ENCODE data around the gene PHF21B.

The PHF21B gene

GRCh38 chr22:44891293-44891747 is 118.5 kb downstream of the PHF21B start:
- no peak for TF ChIP-seq CTCF (conservative IDR thresholded peaks at IDR 0.05)
- no peak for TF ChIP-seq ZFX (IDR thresholded peaks at IDR 0.05)
- no peak overlapping the region for H3K27ac ChIP-seq

- H3K27ac ChIP-seq: no peak overlapping the region
- TF ChIP-seq ZFX (IDR thresholded peaks at IDR 0.05): no peak
- no peak for TF ChIP-seq CTCF (conservative IDR thresholded peaks at IDR 0.05)
Measured at GRCh38 chr22:44890416-44891292, 119.2 kb downstream of the PHF21B start.

DNA sequence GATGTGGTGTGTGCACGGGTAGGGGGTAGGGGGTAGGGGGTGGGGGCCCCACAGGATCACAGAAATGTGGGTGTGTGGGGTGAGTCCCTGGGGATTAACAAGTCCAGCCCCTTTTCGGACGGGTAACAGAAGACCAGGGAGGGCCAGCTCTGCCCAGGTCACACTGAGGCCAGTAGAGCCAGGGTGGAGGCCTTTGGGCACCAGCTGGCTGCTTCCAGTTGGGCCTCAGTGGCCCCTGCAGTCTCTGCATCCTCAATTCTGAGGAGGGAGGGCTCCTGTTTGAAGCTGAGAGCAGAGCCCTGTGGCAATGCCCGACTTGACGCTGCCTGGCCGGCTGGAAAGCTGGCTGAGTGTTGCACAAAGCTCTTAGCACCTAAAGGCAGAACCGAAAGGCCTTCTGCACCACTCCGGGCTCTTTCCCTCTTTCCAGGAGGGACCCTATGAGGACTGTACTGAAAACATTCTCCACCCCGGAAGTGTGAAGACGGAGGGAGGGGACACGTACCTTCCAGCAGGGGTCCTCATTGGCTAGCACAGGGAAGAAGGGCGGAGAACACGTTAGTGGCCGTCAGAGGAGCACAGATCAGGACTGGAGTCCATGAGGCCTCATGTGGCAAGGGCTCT is 120.4 kb downstream of the PHF21B start:
- no peak overlapping the region for H3K27ac ChIP-seq
- TF ChIP-seq CTCF (conservative IDR thresholded peaks at IDR 0.05) (no peak), ZFX (IDR thresholded peaks at IDR 0.05) (no peak)

- TF ChIP-seq CTCF (conservative IDR thresholded peaks at IDR 0.05) (no peak), ZFX (IDR thresholded peaks at IDR 0.05) (no peak)
- no peak overlapping the region for H3K27ac ChIP-seq
Measured at GRCh38 chr22:44888491-44889254, 121.1 kb downstream of the PHF21B start.

DNA sequence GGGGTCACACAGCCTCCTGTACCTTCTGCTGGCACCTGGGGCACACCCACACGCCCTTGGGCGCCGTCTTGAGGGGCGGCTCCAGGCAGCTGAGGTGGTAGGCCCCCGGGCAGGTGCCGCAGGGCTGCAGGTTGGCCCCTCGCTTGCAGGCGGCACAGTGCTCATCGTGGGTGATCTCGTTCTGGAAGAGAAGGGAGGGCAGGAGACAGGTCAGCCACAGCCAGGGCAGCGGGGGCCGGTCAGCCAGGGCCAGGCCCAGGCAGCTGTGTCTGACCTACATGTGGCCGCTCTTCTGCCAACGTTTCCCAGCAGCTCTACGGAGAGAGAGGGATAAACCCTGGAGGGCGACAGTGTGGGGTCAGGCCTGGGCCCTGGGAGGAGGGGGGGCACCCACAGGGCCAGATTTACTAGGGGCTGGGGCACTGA is 121.9 kb downstream of the PHF21B start:
- H3K27ac ChIP-seq: no peak overlapping the region
- TF ChIP-seq CTCF (conservative IDR thresholded peaks at IDR 0.05): no peak
- no peak for TF ChIP-seq ZFX (IDR thresholded peaks at IDR 0.05)

DNA sequence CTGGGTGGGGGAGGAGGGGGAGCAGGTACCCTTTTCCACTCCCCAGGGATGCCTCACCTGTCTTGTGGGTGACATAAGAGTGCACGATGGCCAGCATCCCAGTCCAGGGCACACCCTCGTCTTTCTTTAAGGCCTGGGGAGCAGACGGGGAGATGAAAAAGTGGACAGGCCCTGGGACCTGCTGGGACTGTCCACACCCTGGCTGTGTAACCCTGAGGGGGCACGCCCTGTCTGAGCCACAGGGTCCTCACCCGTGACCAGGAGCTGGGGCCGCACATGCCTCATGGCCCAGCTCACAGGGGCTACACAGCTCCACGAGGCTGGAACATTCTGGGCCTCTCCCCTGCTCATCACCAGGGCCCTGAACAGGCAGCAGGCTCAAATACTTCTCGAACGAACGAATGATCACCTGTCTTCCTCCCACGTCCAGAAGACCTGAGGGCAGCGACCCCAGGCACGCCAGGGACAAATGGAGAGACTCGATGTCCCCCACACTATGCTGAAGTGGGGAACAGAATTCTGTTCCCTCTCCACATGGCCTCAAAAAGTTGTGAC is 123.9 kb downstream of the PHF21B start:
- no peak overlapping the region for H3K27ac ChIP-seq
- TF ChIP-seq CTCF (conservative IDR thresholded peaks at IDR 0.05) (no peak), ZFX (IDR thresholded peaks at IDR 0.05) (no peak)
